HepG2 (cell line): ENCODE data around the gene SERTAD2. TPM values are rescaled to one million over a fixed set of nuclear protein-coding genes. Genes with fewer than 3 reads are reported as not detected.

Source experiments
- ATAC-seq: fragments of 200-7000 bp; cut with Tn5 transposase; 3 replicates; pipeline ENCODE4 v1.9.1; 2020; ENCODE audit warnings: mild to moderate bottlenecking, moderate library complexity
- BruUV-seq: library from RNA; stranded (reverse); fragments of 400-500 nt; replicated peaks from 2 replicates; lab custom pipeline; 2021; lab: Mats Ljungman, UMichigan
- CTCF ChIA-PET: fragments of 300-600 bp; formaldehyde crosslinking; extraction: SDS; loops from one replicate; lab custom pipeline; 2021; ENCODE audit warnings: low total read pairs, inconsistent platforms, low intra/inter-chr PET ratio; lab: Yijun Ruan, JAX
- POLR2A ChIA-PET: fragments of 350-600 bp; sonication (Branson Sonifier 250); formaldehyde crosslinking; loops from one replicate; lab custom pipeline; 2020; ENCODE audit warnings: antibody characterized with exemption, inconsistent platforms; lab: Yijun Ruan, JAX
- DNase-seq: peaks from one replicate; pipeline ENCODE4 v3.0.0-alpha.2; 2015; ENCODE audit warnings: low spot score
- FAIRE-seq: peaks from 3 replicates; lab custom pipeline; 2011; peaks lifted over from hg19 to GRCh38; lab: Jason Lieb, UNC
- H2AFZ ChIP-seq: one replicate; pipeline ENCODE4 v1.6.1; 2011; ENCODE audit warnings: low read length, inconsistent platforms
- H3K27ac ChIP-seq: fragments of 300-600 bp; 3 replicates; pipeline ENCODE4 v1.8.0; 2011; ENCODE audit warnings: mixed run types, mild to moderate bottlenecking, mixed read lengths, low read length, inconsistent platforms; ENCODE audit not compliant: insufficient read depth; ENCODE audit errors: extremely low read length
- H3K27me3 ChIP-seq, 2 experiments: fragments of 200-600 bp in 1 of 2; 2 replicates in 1 of 2; 3 replicates in 1 of 2; pipeline versions ENCODE4 v1.6.0 to v1.8.0; 2011; ENCODE audit warnings: low read length in 2 of 2, mild to moderate bottlenecking in 2 of 2, moderate library complexity in 2 of 2, inconsistent platforms in 1 of 2; ENCODE audit not compliant: insufficient read depth in 2 of 2, control insufficient read depth in 1 of 2
- H3K36me3 ChIP-seq, 2 experiments: fragments of 200-600 bp in 1 of 2; replicated peaks in 1 of 2; 2 replicates in 1 of 2; 3 replicates in 1 of 2; pipeline versions ENCODE4 v1.5.1 to v1.8.0; 2011; ENCODE audit warnings: low read length in 2 of 2, inconsistent platforms in 1 of 2; ENCODE audit not compliant: insufficient read depth in 2 of 2, control insufficient read depth in 1 of 2
- H3K4me1 ChIP-seq: 2 replicates; pipeline ENCODE4 v1.5.1; 2012; ENCODE audit warnings: low read length, inconsistent platforms; ENCODE audit not compliant: insufficient read depth
- H3K4me2 ChIP-seq: 2 replicates; pipeline ENCODE4 v1.6.0; 2011; ENCODE audit warnings: low read depth, low read length, inconsistent platforms
- H3K4me3 ChIP-seq, 3 experiments: fragments of 200-600 bp in 1 of 3; sonication (generic), shearing (Covaris generic) in 1 of 3; replicated peaks in 1 of 3; 2 replicates each; pipeline ENCODE4 v1.5.1; 2011 to 2016; ENCODE audit warnings: low read length in 3 of 3, inconsistent platforms in 2 of 3, low read depth in 2 of 3, mild to moderate bottlenecking in 2 of 3, control low read depth in 1 of 3, mixed read lengths in 1 of 3; ENCODE audit not compliant: insufficient read depth in 1 of 3
- H3K79me2 ChIP-seq: one replicate; pipeline ENCODE4 v1.6.1; 2011; ENCODE audit warnings: low read length, inconsistent platforms; ENCODE audit not compliant: insufficient read depth
- H3K9ac ChIP-seq: 2 replicates; pipeline ENCODE4 v1.6.0; 2011; ENCODE audit warnings: mild to moderate bottlenecking, low read depth, low read length, inconsistent platforms; ENCODE audit not compliant: insufficient read depth
- H3K9me3 ChIP-seq: 2 replicates; pipeline ENCODE4 v1.5.1; 2012; ENCODE audit warnings: mild to moderate bottlenecking, low read length
- H4K20me1 ChIP-seq: 2 replicates; pipeline ENCODE4 v1.6.0; 2011; ENCODE audit warnings: inconsistent platforms, mild to moderate bottlenecking, low read length, moderate library complexity; ENCODE audit not compliant: insufficient read depth
- ATF6 ChIP-seq: sonication (generic); formaldehyde crosslinking; conservative IDR thresholded peaks from 2 replicates; pipeline ENCODE4 v1.4.0; 2020; ENCODE audit warnings: missing genetic modification reagents
- BRCA1 ChIP-seq: sonication (generic); formaldehyde crosslinking; IDR thresholded peaks from 2 replicates; pipeline ENCODE4 v1.4.0; 2020; ENCODE audit warnings: missing genetic modification reagents
- HOXD1 ChIP-seq: sonication (generic); formaldehyde crosslinking; IDR thresholded peaks from 2 replicates; pipeline ENCODE4 v1.5.0; 2020; ENCODE audit warnings: missing genetic modification reagents
- MAX ChIP-seq: IDR thresholded peaks from 2 replicates; pipeline ENCODE4 v1.6.1; 2012; ENCODE audit warnings: inconsistent platforms
- MED1 ChIP-seq: sonication (generic); formaldehyde crosslinking; IDR thresholded peaks from 2 replicates; pipeline ENCODE4 v1.4.0; 2020; ENCODE audit warnings: missing genetic modification reagents
- MXD3 ChIP-seq: IDR thresholded peaks from 2 replicates; pipeline ENCODE4 v1.6.1; 2016; ENCODE audit warnings: mild to moderate bottlenecking, missing biosample characterization, missing genetic modification reagents
- PREB ChIP-seq: sonication (generic); formaldehyde crosslinking; IDR thresholded peaks from 2 replicates; pipeline ENCODE4 v1.4.0; 2020; ENCODE audit warnings: missing genetic modification reagents
- REPIN1 ChIP-seq: sonication (generic); formaldehyde crosslinking; IDR thresholded peaks from 2 replicates; pipeline ENCODE4 v1.8.0; 2022; ENCODE audit warnings: missing genetic modification reagents, low read depth, mild to moderate bottlenecking, borderline replicate concordance
- RFX3 ChIP-seq: IDR thresholded peaks from 2 replicates; pipeline ENCODE4 v1.6.1; 2016; ENCODE audit warnings: missing biosample characterization, missing genetic modification reagents
- ZHX2 ChIP-seq, 2 experiments: sonication (generic) in 1 of 2; formaldehyde crosslinking in 1 of 2; IDR thresholded peaks; 2 replicates each; pipeline versions ENCODE4 v1.6.1 to v1.9.0; 2014 to 2022; ENCODE audit warnings: antibody characterized with exemption in 1 of 2, borderline replicate concordance in 1 of 2, inconsistent platforms in 1 of 2, low read depth in 1 of 2, missing genetic modification reagents in 1 of 2
- ZNF367 ChIP-seq: sonication (generic); formaldehyde crosslinking; IDR thresholded peaks from 2 replicates; pipeline ENCODE4 v1.4.0; 2020; ENCODE audit warnings: missing genetic modification reagents, borderline replicate concordance
- ZNF569 ChIP-seq: sonication (generic); formaldehyde crosslinking; IDR thresholded peaks from 2 replicates; pipeline ENCODE4 v1.5.0; 2020; ENCODE audit warnings: mild to moderate bottlenecking, missing genetic modification reagents, moderate library complexity, borderline replicate concordance
- ZNF570 ChIP-seq: sonication (generic); formaldehyde crosslinking; IDR thresholded peaks from 2 replicates; pipeline ENCODE4 v1.4.0; 2020; ENCODE audit warnings: mild to moderate bottlenecking, missing genetic modification reagents, borderline replicate concordance
- WGBS: methylation state at CpG from one replicate; pipeline ENCODE4 v1.1.6; 2017; ENCODE audit warnings: low lambda C conversion rate; 5-methylcytosine and 5-hydroxymethylcytosine counted together
- in situ Hi-C: cut with HindIII; loops from 2 replicates; pipeline ENCODE4 v1.10.0; 2017; ENCODE audit warnings: low pct_unique_long_range_greater_than_20kb; ENCODE audit not compliant: extremely low pct_ligation_motif_present
- intact Hi-C: fragments of 100-400 bp; cut with micrococcal nuclease; formaldehyde crosslinking; loops from one replicate; pipeline ENCODE4 v1.10.0; 2022; ENCODE audit not compliant: unreplicated experiment
- polyA plus RNA-seq, 8 experiments: library from polyadenylated mRNA; depleted of rRNA in 3 of 8; stranded (reverse) in 7 of 8; unstranded in 1 of 8; fragments of >200 nt; fragmentation: Illumina TruSeq in 4 of 8; extraction: Trizol in 4 of 8; gene quantifications; 2 replicates each; pipeline versions ENCODE4 v1.2.1 to v1.2.3, GENCODE V29; 2011 to 2016; ENCODE audit warnings: low read depth in 4 of 8, missing spikeins in 1 of 8, mixed read lengths in 1 of 8; ENCODE audit not compliant: insufficient read depth in 1 of 8
- total RNA-seq, 5 experiments: library from RNA; depleted of rRNA; stranded (reverse); fragments of >200 nt; fragmentation: Illumina TruSeq; extraction: Trizol; gene quantifications; 2 replicates each; pipeline ENCODE4 v1.2.3, GENCODE V29; 2016; ENCODE audit warnings: low read depth in 1 of 5

Gene SERTAD2
- total and polyA plus RNA-seq, 2 of the 13 experiments (the other 11 are each of a cell fraction or from before 2014, with no cell fraction given) = 6.7 to 22.6 TPM

- in situ Hi-C loops (no loop called here), intact Hi-C loops (no loop called here)
- no peak overlapping the region for H3K27ac ChIP-seq
- no TSS peak for BruUV-seq
- no peaks in the 10 kb centered on the region; a peak in 1 of 5 replicates for H3K36me3 ChIP-seq
- H2AFZ ChIP-seq = no peak overlapping the region
- no peak overlapping the region for H3K4me2 ChIP-seq
- DNase-seq = no peak
- CTCF ChIA-PET = no interaction called here
- 58% methylated on average over 3 of the region's 3 CpGs for WGBS
- POLR2A ChIA-PET = interaction anchor here (1.3 to 2.0 kb wide), 3 partner anchors 25 to 30 kb away, joined by 3 to 10 read pairs (median 4); partner anchors contain the start of gene SERTAD2
- FAIRE-seq = no peak
- H3K4me3 ChIP-seq = no peak overlapping the region
- ATAC-seq = no peak
- H3K4me1 ChIP-seq = peaks cover 18% of the 10 kb centered on the region
- H3K9ac ChIP-seq = no peak overlapping the region
- H4K20me1 ChIP-seq = no peaks in the 10 kb centered on the region
- H3K79me2 ChIP-seq = no peaks in the 10 kb centered on the region
- H3K27me3 ChIP-seq = no peaks in the 10 kb centered on the region
- no peaks in the 10 kb centered on the region for H3K9me3 ChIP-seq
- TF ChIP-seq BRCA1 (no peak), ZNF569 (CRISPR knock-in tag) (no peak), MED1 (CRISPR knock-in tag) (no peak), RFX3 (CRISPR knock-in tag) (no peak), ZNF570 (CRISPR knock-in tag) (no peak), ATF6 (CRISPR knock-in tag) (no peak), REPIN1 (CRISPR knock-in tag) (no peak), ZNF367 (CRISPR knock-in tag) (no peak), MXD3 (CRISPR knock-in tag) (no peak), ZHX2 (IDR thresholded peaks at IDR 0.05; ENCODE audit: low read depth) (no peak), ZHX2 (CRISPR knock-in tag; IDR thresholded peaks at IDR 0.05; ENCODE audit: borderline replicate concordance) (no peak), HOXD1 (CRISPR knock-in tag) (no peak), MAX (no peak), PREB (no peak)
Observed at GRCh38 chr2:64678771-64679590, 25.3 kb upstream of the SERTAD2 start.
